ENCODE measurements around the gene ZFX. TPM values are rescaled to one million over a fixed set of nuclear protein-coding genes. Genes with fewer than 3 reads are reported as not detected.

The ZFX gene
- total RNA-seq, 1 experiment from 2014 or later, result 27.5 TPM

DNA sequence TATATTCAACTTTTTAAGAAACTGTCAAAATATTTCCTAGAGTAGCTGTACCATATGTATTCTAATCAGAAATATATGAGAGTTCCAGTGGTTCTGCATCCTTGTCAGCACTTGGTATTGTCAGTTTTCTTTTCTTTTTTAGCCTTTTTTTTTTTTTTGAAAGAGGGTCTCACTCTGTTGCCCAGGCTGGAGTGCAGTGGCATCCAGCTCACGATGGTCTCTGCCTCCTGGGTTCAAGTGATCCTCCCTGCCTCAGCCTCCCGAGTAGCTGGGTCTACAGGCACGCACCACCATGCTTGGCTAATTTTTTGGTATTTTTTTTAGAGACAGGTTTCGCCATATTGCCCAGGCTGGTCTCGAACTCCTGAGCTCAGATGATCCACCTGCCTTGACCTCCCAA is 79.1 kb downstream of the ZFX start:
- Histone ChIP-seq H3K4me3 (no peak overlapping the region), H3K9me3 (replicated peaks) (0 out of 2 replicates have a peak, but pooled peaks cover 3% of the 10 kb centered on the region), H3K27ac (no peak overlapping the region), H3K36me3 (no peaks in the 10 kb centered on the region), H3K27me3 (no peaks in the 10 kb centered on the region), H3K4me1 (no peaks in the 10 kb centered on the region)
- no peak for DNase-seq

- DNase-seq, result no peak
Observed at GRCh38 chrX:24229400-24229879, 79.9 kb downstream of the ZFX start.

DNA sequence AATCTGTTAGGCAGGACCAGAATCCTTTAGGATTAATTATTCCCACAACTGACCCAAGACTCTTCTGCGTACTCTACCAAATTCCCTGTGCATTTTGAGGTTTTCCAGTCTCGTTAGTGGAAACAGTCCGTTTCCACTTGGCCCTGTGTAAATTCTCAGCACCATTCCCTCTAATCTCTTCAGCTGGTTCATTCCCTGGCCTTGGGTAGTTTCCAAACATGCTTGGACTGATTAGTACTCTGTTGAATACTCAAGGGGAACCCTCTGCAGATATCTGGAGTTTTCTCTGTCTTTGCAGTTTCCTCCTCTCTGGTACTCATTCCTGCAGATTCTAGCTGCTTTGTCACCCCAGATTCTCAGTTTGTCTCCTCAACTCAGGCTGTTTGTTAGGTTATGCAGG is 80.4 kb downstream of the ZFX start:
- Histone ChIP-seq H3K4me1 (no peaks in the 10 kb centered on the region), H3K36me3 (no peaks in the 10 kb centered on the region), H3K4me3 (no peak overlapping the region), H3K27ac (no peak overlapping the region), H3K27me3 (no peaks in the 10 kb centered on the region), H3K9me3 (replicated peaks) (0 out of 2 replicates have a peak, but pooled peaks cover 3% of the 10 kb centered on the region)
- no peak for DNase-seq

More at GRCh38 chrX:24229400-24229879, 79.9 kb downstream of the ZFX start:
- 0 out of 2 replicates have a peak, but pooled peaks cover 3% of the 10 kb centered on the region for H3K9me3 ChIP-seq (replicated peaks)
- H3K4me3 ChIP-seq, result no peak overlapping the region
- no peak overlapping the region for H3K27ac ChIP-seq
- H3K27me3 ChIP-seq, result no peaks in the 10 kb centered on the region
- H3K36me3 ChIP-seq, result no peaks in the 10 kb centered on the region
- no peaks in the 10 kb centered on the region for H3K4me1 ChIP-seq

DNA sequence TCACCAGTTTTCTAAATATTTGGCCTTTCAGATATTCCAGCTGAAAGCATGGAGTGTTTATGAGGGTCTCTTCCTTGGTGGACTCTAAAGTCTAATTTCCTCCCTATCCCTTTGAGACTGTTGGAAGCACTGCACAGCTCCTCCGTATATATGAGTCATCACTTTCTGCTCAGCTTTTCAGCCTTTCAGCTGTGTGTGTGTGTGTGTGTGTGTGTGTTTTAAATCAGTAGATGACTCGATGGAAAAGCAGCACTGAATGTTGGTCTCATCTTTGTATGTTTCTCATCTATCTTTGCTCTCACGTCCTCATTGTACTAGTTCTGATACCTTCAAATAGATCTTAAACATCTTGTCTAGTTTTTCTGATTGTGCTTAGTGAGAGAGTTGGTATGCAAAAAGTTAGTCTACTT is 81.6 kb downstream of the ZFX start:
- no peak overlapping the region for H3K27ac ChIP-seq
- H3K4me3 ChIP-seq, result no peak overlapping the region
- H3K4me1 ChIP-seq, result no peaks in the 10 kb centered on the region
- H3K27me3 ChIP-seq, result no peaks in the 10 kb centered on the region
- H3K36me3 ChIP-seq, result no peaks in the 10 kb centered on the region
- peak in 1 of 2 experiments; percentile 38 for DNase-seq
- no peaks in the 10 kb centered on the region for H3K9me3 ChIP-seq (replicated peaks)

GRCh38 chrX:24231641-24232179 is 82.2 kb downstream of the ZFX start:
- no peak for DNase-seq
- Histone ChIP-seq H3K27me3 (no peaks in the 10 kb centered on the region), H3K4me3 (no peak overlapping the region), H3K27ac (no peak overlapping the region), H3K9me3 (replicated peaks) (no peaks in the 10 kb centered on the region), H3K4me1 (no peaks in the 10 kb centered on the region), H3K36me3 (no peaks in the 10 kb centered on the region)

DNA sequence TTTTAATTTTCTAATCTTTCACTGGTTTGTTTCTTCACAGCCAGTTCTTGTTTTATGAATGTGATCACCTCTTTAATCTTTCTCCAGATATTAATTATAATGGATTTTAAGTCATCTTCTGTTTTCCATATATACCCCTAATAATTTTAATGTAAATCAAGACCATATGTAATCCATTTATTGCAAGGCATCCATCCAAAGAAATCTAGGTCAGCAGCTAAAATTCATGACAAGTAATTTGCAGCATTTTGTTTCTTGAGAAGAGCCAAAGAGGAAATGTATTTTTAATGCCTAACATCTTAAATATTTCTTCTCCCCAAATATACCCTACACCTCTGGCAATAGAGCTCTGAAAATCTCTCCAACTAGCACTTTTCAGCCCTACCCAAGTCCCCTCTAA is 83.3 kb downstream of the ZFX start:
- DNase-seq, result no peak
- no peak overlapping the region for H3K4me3 ChIP-seq
- no peaks in the 10 kb centered on the region for H3K27me3 ChIP-seq
- no peaks in the 10 kb centered on the region for H3K36me3 ChIP-seq
- no peaks in the 10 kb centered on the region for H3K4me1 ChIP-seq
- H3K9me3 ChIP-seq (replicated peaks), result no peaks in the 10 kb centered on the region
- H3K27ac ChIP-seq, result no peak overlapping the region

DNA sequence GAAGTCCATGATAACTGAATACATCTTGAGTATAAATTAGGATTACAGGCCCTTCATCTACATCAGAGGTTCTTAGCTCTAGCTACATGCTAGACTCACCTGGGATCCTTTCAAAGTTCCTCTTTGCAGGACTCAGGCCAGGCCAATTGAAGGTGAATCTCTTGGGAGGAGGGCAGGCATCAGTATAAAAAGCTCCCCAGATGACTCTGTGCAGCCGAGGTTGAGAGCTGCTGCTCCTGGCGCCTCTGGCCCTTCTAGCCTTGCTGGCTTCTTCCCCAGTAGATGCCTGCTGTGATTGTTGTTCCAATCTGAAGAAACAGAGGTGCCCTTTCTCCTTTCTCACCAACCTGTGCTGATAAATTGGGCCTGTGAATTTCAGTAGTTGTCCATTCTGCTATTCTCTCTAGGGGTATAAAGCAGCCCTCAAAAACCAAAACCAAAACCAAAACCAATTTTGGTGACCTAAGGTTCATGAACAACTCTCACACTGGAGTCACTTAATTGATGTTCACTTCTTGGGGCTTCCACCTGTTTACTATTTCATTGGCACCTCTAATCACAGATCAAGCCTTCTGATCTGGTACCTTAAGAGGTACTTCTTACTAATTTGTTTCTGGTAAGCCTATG is 85.7 kb downstream of the ZFX start:
- no peak for DNase-seq
- Histone ChIP-seq H3K27me3 (no peaks in the 10 kb centered on the region), H3K4me3 (no peak overlapping the region), H3K36me3 (no peaks in the 10 kb centered on the region), H3K4me1 (no peaks in the 10 kb centered on the region), H3K9me3 (replicated peaks) (no peaks in the 10 kb centered on the region), H3K27ac (no peak overlapping the region)

DNA sequence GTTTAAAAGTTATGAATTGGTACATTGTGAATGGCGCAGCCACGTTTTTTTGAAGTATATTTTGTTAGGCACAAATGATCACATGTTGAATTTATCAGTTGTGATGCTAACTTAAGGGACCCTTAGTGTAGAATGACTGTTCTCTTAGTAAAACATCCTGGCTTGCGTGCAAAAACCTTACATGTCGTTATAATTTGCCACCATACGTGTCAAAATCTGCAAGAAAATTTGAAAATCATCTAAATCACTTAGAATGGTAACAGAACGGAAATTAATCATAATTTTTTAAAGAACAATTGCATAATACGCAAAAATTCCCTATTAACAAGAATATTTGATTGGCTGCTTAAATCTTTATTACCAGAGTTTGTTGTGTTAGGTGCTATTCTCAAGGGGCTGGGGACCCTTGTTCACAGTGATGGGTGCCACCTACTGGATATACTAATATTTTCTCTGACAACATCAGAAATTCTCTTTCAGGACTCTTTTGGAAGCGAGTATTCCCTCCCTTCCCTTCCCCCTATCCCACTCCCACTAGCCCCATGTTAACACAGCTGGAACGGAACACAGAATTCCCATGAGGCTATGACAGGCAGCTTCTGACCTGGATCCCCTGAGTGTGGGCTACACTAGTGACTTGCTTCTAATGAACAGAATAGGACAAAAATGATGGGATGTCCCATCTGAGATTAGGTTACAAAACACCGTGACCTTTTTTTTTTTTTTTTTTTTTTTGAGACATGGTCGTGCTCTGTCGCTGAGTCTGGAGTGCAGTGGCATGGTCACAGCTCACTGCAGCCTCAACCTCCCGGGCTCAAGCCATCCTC is 92.5 kb downstream of the ZFX start:
- H3K36me3 ChIP-seq, result no peaks in the 10 kb centered on the region
- H3K4me3 ChIP-seq, result no peak overlapping the region
- peak; percentile 18 to 65 for DNase-seq
- no peaks in the 10 kb centered on the region for H3K27me3 ChIP-seq
- H3K4me1 ChIP-seq, result peaks cover 20% of the 10 kb centered on the region
- no peaks in the 10 kb centered on the region for H3K9me3 ChIP-seq (replicated peaks)
- no peak overlapping the region for H3K27ac ChIP-seq

- Histone ChIP-seq H3K27me3 (no peaks in the 10 kb centered on the region), H3K27ac (no peak overlapping the region), H3K36me3 (no peaks in the 10 kb centered on the region), H3K4me3 (no peak overlapping the region), H3K9me3 (replicated peaks) (no peaks in the 10 kb centered on the region), H3K4me1 (peaks cover 20% of the 10 kb centered on the region)
- DNase-seq, result peak; percentile 7 to 42
Observed at GRCh38 chrX:24242649-24243175, 93.2 kb downstream of the ZFX start.

- no peaks in the 10 kb centered on the region for H3K9me3 ChIP-seq (replicated peaks)
- no peaks in the 10 kb centered on the region for H3K36me3 ChIP-seq
- H3K27ac ChIP-seq, result no peak overlapping the region
- DNase-seq, result no peak
- peaks cover 20% of the 10 kb centered on the region for H3K4me1 ChIP-seq
- no peak overlapping the region for H3K4me3 ChIP-seq
- H3K27me3 ChIP-seq, result no peaks in the 10 kb centered on the region
Observed at GRCh38 chrX:24243188-24243587, 93.7 kb downstream of the ZFX start.

- H3K4me3 ChIP-seq, result no peak overlapping the region
- no peak overlapping the region for H3K27ac ChIP-seq
- H3K9me3 ChIP-seq (replicated peaks), result no peaks in the 10 kb centered on the region
- no peaks in the 10 kb centered on the region for H3K36me3 ChIP-seq
- DNase-seq, result no peak
- H3K27me3 ChIP-seq, result no peaks in the 10 kb centered on the region
- H3K4me1 ChIP-seq, result peaks cover 20% of the 10 kb centered on the region
Observed at GRCh38 chrX:24243692-24244091, 94.2 kb downstream of the ZFX start.

DNA sequence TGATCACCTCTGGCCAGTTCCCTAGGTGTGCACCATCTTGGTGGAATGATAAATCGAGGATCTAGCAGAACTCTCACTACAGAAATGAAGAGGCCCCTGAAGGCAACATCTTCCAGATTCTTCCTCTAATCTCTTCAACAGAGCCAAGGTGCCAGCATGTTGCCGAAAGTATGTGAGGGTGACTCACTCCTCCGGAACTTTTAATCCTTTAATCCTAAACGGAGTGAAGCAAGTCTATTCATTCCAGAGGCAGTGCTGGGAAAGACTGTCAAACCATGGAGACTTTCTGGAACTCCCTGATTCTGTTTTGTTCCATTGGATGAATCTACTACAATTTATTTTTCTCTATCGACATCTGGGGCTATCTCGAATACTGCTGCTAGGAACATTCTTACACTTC is 95.7 kb downstream of the ZFX start:
- H3K27ac ChIP-seq, result no peak overlapping the region
- H3K9me3 ChIP-seq (replicated peaks), result no peaks in the 10 kb centered on the region
- peaks cover 20% of the 10 kb centered on the region for H3K4me1 ChIP-seq
- peak; percentile 27 to 57 for DNase-seq
- no peaks in the 10 kb centered on the region for H3K36me3 ChIP-seq
- no peak overlapping the region for H3K4me3 ChIP-seq
- H3K27me3 ChIP-seq, result no peaks in the 10 kb centered on the region

DNA sequence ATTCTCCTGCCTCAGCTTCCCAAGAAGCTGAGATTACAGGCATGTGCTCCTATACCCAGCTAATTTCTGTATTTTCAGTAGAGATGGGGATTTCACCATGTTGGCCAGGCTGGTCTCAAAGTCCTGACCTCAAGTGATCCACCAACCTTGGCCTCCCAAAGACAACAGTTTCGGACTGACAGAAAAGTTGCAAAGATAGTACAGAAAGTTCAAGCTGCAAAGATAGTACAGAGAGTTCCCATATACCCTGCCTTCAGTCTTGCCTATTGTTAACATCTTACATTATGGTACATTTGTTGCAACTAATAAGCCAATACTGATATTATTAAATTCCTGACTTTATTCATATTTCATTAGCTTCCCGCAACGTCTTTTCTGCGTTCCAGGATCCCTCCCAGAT is 98.5 kb downstream of the ZFX start:
- H3K27ac ChIP-seq, result no peak overlapping the region
- H3K36me3 ChIP-seq, result no peaks in the 10 kb centered on the region
- peaks cover 15% of the 10 kb centered on the region for H3K4me1 ChIP-seq
- no peak for DNase-seq
- no peak overlapping the region for H3K4me3 ChIP-seq
- no peaks in the 10 kb centered on the region for H3K27me3 ChIP-seq
- H3K9me3 ChIP-seq (replicated peaks), result no peaks in the 10 kb centered on the region

DNA sequence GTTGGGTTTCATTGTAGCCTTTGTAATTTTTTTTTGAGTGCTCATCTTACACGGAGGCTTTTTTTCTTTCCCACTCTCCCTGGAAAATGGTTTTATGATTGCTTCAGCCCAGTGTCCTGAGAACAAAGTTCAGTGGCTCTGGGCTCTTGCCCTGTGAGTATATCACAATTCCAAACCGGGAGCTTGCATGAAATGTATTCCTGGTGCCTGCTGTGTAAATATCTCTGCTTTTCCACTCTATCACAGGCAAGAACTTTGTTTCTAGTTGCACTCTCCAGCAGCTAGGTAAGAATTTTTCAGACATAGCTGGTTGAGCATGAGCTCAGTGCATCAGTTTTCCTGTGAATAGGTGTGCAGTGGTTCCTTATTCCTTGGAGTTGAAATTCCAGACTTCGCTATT is 103.5 kb downstream of the ZFX start:
- no peak overlapping the region for H3K4me3 ChIP-seq
- no peak for DNase-seq
- H3K27me3 ChIP-seq, result no peaks in the 10 kb centered on the region
- H3K27ac ChIP-seq, result no peak overlapping the region
- H3K9me3 ChIP-seq (replicated peaks), result no peaks in the 10 kb centered on the region
- no peaks in the 10 kb centered on the region for H3K36me3 ChIP-seq
- H3K4me1 ChIP-seq, result no peaks in the 10 kb centered on the region

GRCh38 chrX:24253469-24253868 is 103.9 kb downstream of the ZFX start:
- no peaks in the 10 kb centered on the region for H3K4me1 ChIP-seq
- H3K4me3 ChIP-seq, result no peak overlapping the region
- no peaks in the 10 kb centered on the region for H3K36me3 ChIP-seq
- DNase-seq, result no peak
- no peak overlapping the region for H3K27ac ChIP-seq
- no peaks in the 10 kb centered on the region for H3K27me3 ChIP-seq
- H3K9me3 ChIP-seq (replicated peaks), result no peaks in the 10 kb centered on the region

Data from SJCRH30 (cell line).